Measurements from ENCODE around the gene CHST11.

CHST11 gene

GRCh38 chr12:104673294-104673693, 216.5 kb downstream of the CHST11 start:
- DNase-seq (ENCODE audit: low read depth in 2 of 2): no peak

GRCh38 chr12:104673696-104674482, 217.1 kb downstream of the CHST11 start:
- DNase-seq (ENCODE audit: low read depth in 2 of 2): no peak

GRCh38 chr12:104676636-104677035, 219.9 kb downstream of the CHST11 start:
- DNase-seq (ENCODE audit: low read depth in 2 of 2): no peak

GRCh38 chr12:104677441-104678089, 220.8 kb downstream of the CHST11 start:
- DNase-seq (ENCODE audit: low read depth in 2 of 2): no peak

GRCh38 chr12:104680070-104680469, 223.3 kb downstream of the CHST11 start:
- no peak for DNase-seq (ENCODE audit: low read depth in 2 of 2)

GRCh38 chr12:104680491-104680890, 223.7 kb downstream of the CHST11 start:
- no peak for DNase-seq (ENCODE audit: low read depth in 2 of 2)

- no peak for DNase-seq (ENCODE audit: low read depth in 2 of 2)
Measured at GRCh38 chr12:104681012-104681690, 224.4 kb downstream of the CHST11 start.

- DNase-seq (ENCODE audit: low read depth in 2 of 2): peak; percentile 35 to 64
Measured at GRCh38 chr12:104682790-104683279, 226.1 kb downstream of the CHST11 start.

- DNase-seq (ENCODE audit: low read depth in 2 of 2): no peak
Measured at GRCh38 chr12:104683831-104684503, 227.2 kb downstream of the CHST11 start.

GRCh38 chr12:104684884-104685283, 228.1 kb downstream of the CHST11 start:
- no peak for DNase-seq (ENCODE audit: low read depth in 2 of 2)

- DNase-seq (ENCODE audit: low read depth in 2 of 2): no peak
Measured at GRCh38 chr12:104685366-104685765, 228.6 kb downstream of the CHST11 start.

GRCh38 chr12:104686196-104686595, 229.4 kb downstream of the CHST11 start:
- no peak for DNase-seq (ENCODE audit: low read depth in 2 of 2)

GRCh38 chr12:104687823-104688573, 231.2 kb downstream of the CHST11 start:
- peak in 1 of 2 experiments; percentile 15 for DNase-seq (ENCODE audit: low read depth in 2 of 2)

- no peak for DNase-seq (ENCODE audit: low read depth in 2 of 2)
Measured at GRCh38 chr12:104689635-104690034, 232.9 kb downstream of the CHST11 start.

- no peak for DNase-seq (ENCODE audit: low read depth in 2 of 2)
Measured at GRCh38 chr12:104691721-104692556, 235.2 kb downstream of the CHST11 start.

- no peak for DNase-seq (ENCODE audit: low read depth in 2 of 2)
Measured at GRCh38 chr12:104692557-104693218, 235.9 kb downstream of the CHST11 start.

GRCh38 chr12:104693493-104693892, 236.7 kb downstream of the CHST11 start:
- no peak for DNase-seq (ENCODE audit: low read depth in 2 of 2)

- no peak for DNase-seq (ENCODE audit: low read depth in 2 of 2)
Measured at GRCh38 chr12:104694161-104694560, 237.4 kb downstream of the CHST11 start.

GRCh38 chr12:104694711-104695110, 238.0 kb downstream of the CHST11 start:
- no peak for DNase-seq (ENCODE audit: low read depth in 2 of 2)
